Measurements from ENCODE around the gene NBPF11.
"Not testable (repeated sequence)": the region's sequence is repeated elsewhere in the genome, so short reads cannot be mapped to it uniquely, and the experiment has no call there.

The NBPF11 gene

DNA sequence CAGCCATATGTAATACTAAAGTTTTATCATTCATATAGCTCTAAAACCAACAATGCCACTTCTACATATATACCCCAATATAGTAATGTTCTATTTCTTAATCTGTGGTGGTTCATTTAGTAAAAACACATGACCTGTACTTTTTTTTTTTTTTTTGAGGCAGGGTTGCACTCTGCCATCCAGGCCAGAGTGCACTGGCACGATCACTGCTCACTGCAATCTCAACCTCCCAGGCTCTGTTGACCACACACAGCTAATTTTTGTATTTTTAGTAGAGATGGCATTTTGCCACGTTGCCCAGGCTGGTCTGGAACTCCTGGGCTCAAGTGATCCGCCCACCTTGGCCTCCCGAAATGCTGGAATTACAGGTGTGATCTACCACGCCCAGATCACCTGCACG is 2.1 kb downstream of the NBPF11 start:
- DNase-seq, result not testable (repeated sequence)

DNA sequence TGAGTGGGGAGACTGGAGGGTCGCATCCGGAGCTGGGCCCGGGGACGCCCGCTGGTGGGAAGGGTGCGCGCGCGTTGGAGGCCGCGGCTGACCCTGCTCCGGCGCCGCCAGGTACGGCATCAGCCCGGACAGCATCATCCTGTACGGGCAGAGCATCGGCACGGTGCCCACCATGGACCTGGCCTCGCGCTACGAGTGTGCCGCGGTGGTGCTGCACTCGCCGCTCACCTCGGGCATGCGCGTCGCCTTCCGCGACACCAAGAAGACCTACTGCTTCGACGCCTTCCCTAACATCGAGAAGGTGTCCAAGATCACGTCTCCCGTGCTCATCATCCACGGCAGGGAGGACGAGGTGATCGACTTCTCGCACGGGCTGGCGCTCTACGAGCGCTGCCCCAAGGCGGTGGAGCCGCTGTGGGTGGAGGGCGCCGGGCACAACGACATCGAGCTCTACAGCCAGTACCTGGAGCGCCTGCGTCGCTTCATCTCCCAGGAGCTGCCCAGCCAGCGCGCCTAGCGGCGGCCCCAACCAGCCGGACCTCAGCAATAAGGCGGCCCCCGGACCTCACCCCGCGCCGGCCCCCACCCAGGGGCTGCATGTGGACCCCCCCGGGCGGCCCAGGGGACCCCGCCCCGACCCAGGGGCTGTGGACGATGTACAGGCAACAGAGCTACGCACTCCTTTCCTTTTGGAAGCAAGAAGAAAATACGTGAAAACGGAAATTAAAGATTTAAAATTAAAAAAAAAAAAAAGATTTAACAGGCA is 2.8 kb downstream of the NBPF11 start:
- DNase-seq, result not testable (repeated sequence)

DNA sequence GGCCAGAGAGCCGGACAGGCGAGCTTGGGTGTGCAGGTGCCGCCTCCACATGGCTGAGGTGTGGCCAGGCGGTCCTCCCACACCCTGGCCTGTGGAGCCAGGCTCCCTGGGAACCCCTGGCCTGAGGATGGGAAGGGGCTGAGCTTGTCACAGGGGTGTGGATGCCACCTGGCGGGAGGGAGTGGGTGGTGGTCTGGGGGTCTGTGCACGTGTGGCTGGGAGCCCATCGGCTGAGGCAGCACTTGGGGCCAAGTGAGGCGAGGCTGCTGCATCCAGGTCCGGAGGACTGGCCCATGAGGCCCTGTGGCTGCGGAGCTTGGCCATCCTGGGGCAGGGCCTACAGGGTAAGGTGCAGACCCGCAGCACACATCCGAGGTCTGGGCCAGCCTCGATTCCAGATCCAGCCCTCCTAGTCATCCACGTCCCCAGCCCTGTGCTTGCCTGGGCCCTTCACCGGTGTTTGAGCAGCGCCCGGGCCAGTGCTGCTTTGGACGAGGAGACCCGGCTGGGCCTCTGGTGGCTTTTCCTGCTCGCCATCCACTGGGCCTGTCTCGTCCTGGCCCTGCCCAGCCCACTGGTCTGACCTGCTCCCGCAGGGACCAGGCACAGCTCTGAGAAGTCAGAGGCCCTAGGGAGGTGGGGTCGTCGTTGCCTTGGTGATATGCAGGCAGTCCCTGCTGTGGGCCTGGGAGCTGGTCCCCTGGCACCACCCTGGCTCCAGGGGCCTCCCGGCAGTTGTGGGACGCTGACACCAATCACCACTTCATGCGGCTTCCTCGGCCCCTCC is 4.8 kb downstream of the NBPF11 start:
- not testable (repeated sequence) for DNase-seq

DNA sequence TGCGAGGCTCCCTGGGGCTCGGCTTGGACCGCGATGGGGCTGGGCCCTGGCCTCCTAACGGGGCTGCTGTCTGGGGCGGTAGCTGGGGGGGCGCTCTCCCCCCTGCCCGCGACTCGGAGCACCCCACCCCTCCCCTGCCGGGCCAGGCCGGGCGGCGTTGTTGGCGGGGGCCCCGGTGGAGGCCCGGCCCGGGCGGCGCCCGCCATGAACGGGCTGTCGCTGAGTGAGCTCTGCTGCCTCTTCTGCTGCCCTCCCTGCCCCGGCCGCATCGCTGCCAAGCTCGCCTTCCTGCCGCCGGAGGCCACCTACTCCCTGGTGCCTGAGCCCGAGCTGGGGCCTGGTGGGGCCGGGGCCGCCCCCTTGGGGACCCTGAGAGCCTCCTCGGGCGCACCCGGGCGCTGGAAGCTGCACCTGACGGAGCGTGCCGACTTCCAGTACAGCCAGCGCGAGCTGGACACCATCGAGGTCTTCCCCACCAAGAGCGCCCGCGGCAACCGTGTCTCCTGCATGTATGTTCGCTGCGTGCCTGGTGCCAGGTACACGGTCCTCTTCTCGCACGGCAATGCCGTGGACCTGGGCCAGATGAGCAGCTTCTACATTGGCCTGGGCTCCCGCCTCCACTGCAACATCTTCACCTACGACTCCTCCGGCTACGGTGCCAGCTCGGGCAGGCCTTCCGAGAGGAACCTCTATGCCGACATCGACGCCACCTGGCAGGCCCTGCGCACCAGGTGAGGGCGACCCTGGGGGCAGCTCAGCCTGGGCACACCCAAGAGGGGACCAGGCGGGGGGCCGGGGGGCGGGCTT is 5.7 kb downstream of the NBPF11 start:
- not testable (repeated sequence) for DNase-seq

DNA sequence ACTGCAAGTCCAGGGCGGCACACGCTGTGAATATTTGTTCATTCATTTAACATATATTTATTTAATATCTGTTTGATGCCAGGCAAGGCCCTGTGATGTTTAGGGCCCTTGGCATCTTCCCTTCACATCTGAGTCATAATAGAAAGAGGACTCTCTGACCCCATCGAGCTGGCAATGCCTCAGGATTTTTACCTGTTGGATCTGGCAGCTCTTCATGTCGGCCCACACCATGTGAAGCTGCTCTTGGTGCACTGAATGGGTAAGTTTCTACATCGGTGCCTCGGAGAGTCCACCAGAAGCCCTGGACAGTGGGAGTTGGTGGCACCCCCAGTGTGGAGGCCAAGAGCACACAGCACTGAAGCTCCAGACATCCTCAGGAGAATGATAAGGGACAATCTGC is 8.9 kb downstream of the NBPF11 start:
- not testable (repeated sequence) for DNase-seq

DNA sequence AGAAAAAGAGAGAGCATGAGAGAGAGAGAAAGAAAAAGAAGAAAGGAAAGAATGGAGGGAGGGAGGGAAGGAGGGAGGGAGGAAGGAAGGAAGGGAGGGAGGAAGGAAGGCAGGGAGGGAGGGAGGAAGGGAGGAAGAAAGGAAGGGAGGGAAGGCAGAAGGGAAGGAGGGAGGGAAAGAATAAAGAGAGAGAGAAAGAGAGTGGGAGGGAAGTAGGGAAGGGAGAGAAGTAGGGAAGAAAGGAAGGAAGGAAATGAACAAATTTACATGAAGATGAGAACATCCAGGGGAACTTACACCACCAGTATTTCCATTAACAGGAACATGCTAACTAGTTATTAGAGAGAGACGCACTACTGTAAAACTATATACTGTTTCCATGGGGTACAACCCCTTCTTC is 10.1 kb downstream of the NBPF11 start:
- not testable (repeated sequence) for DNase-seq

DNA sequence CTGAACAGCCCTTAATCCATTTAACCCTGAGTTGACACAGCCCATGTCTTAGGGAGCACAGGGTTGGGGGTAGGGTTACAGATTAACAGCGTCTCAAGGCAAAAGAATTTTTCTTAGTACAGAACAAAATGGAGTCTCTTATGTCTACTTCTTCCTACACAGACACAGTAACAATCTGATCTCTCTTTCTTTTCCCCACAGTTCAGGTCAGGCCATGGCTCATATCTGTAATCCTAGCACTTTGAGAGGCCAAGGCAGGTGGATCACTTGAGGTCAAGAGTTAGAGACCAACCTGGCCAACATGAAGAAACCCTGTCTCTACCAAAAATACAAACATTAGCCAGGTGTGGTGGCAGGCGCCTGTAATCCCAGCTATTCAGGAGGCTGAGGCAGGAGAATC is 13.5 kb downstream of the NBPF11 start:
- DNase-seq, result not testable (repeated sequence)

DNA sequence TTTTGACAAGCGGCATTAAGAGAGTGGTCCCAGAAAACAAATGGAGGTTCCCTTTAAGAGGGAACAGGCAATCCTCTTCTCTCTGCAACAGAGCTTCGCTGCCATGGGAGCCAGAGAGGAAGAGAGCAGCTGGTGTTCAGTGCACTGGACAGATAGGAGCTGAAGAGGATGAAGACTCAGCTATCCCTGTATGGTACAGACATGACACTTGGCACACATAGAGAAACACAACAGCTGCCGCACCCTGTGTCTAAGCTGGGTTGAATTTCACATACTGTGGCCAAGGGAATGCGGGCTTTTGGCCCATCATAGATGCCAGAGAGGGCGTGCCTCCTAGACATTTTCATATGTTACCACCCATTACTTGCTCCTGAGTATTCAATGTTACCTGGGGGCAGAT is 29.7 kb downstream of the NBPF11 start:
- not testable (repeated sequence) for DNase-seq

DNA sequence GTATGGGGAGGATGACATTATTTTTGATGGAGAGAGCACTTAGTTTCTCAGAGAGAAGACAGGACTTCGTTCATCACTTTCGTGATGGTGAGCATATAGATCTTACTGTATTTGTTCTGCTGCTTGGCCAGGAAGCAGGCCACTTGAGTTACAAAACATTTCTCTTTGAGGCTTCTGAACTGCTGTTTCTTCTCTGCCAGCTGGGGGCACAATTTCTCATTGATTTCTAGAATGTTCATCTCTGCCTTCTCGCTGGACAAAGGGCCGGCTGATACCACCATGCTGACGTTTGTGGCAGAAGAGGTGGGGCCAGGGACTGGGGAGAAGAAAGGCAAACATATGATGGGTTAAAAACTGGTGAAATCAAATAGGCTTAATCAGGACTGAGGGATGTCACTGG is 31.7 kb downstream of the NBPF11 start:
- not testable (repeated sequence) for DNase-seq

DNA sequence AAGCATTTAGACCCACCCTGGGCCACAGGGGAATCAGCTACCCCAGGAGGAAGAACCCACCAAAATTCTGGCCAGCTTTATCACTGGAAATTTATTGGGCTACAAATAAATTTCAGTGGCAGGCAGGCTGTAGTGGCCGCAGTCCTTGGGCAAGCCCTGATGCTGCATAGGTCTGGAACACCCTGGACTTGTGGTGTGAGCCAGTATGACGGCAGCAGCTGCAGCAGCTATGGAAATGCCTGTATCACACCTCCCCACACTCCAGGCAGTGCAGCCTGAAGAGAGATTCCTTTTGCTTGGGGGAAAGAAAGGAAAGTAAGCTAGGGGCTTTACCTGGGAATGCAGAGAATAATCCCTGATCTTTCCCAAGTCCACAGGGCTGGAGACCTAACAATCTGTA is 56.3 kb downstream of the NBPF11 start:
- DNase-seq, result not testable (repeated sequence)

DNA sequence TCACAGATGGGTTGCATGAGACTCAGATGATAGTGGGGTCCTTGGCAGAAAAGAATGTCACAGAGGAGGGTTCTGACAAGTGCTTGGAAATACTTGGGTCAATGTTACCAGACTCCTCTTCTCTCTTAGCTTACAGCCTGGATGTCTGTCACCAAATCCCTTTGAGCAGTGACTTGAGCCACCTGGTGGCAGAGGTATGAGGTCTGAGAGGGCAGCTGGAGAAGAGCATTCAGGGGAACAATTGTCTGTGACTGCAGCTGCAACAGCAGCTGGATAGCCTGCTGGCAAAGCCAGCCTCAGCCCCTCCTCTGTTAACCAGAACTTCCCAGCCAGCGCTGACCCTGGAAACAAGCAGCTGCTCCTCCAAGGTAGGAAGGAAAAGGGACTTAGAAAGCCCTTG is 65.9 kb downstream of the NBPF11 start:
- not testable (repeated sequence) for DNase-seq

DNA sequence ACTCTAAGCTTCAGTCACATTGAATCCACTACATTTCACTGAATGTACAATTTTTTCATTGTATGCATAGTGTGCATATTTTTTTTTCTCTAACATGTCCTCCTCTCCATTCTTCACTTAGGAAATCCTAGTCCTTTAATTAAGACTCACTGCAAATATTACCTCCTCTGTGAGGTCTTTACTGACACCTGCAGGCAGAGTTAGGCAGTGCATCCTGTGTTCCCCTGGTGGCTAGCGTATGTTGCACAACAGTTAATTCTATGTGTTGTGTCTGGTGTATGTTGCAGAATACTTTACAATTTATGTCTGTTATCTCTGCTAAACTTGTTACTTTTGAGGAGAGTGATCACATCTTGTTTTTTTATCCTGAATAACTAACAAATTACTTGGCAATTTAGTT is 70.9 kb downstream of the NBPF11 start:
- not testable (repeated sequence) for DNase-seq

DNA sequence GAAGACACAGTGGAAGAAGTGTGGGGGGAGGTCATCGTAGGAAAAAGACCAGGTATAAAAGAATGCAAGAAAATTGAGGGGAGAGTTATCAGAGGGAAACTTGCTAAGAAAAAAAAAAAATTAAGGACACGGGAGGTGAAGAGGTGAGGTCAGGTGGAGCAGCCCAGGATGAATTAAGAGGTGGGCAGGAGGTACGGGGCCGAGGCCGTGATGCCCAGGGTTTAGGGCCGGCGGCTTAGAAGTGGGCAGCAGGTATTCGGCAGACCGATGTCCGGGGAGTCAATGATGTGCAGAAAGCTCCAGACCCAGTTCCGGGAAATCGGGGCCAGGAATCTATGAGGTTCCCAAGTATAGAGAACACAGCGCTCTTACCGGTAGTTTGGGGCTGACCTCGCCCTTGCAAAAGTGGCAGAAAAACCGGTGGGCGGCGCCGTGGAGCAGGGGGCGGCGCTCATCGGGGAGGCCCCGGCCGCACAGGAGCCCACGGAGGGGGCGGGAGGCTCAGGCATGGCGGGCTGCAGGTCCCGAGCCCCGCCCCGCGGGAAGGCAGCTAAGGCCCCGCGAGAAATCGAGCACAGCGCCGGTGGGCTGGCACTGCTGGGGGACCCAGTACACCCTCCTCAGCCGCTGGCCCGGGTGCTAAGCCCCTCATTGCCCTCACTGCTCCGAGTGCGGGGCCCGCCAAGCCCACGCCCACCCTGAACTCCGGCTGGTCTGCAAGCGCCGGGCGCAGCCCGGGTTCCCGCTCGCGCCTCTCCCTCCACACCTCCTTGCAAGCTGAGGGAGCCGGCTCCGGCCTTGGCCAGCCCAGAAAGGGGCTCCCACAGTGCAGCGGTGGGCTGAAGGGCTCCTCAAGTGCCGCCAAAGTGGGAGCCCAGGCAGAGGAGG is 73.2 kb downstream of the NBPF11 start:
- not testable (repeated sequence) for DNase-seq

DNA sequence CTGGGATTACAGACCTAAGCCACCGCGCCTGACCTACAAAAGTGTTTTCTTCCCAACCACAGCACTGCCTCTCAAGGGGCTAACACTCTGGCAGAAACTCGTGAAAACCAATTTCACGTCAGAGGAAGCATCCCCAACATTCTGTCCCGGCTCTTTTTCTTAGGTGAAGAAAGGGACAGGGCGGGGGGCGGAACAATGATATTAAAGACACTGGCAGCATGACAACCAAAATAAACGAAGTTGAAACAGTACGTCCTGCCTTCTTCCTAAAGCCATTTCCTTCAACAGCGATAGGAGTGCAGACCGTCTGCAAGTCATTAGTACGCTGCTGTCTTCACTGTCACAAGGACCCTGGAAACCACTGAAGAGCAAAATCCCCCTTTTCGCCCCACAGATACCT is 74.0 kb downstream of the NBPF11 start:
- not testable (repeated sequence) for DNase-seq

DNA sequence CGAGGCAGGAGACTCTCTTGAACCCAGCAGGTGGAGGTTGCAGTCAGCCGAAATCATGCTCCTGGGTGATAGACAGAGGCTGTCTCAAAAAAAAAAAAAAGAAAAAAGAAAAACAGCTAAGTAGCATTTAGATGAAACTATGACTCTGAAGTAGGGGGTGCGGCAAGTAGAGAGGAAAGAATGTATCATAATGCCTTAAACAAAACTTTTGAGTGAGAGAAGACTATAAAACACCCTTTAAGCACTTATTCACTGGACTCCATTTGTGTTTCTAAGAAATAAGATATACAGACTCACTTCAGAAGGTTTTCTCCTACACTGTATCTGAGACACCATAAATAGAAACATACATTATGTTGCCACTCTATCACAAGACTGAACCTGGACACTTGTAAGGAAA is 74.6 kb downstream of the NBPF11 start:
- not testable (repeated sequence) for DNase-seq

DNA sequence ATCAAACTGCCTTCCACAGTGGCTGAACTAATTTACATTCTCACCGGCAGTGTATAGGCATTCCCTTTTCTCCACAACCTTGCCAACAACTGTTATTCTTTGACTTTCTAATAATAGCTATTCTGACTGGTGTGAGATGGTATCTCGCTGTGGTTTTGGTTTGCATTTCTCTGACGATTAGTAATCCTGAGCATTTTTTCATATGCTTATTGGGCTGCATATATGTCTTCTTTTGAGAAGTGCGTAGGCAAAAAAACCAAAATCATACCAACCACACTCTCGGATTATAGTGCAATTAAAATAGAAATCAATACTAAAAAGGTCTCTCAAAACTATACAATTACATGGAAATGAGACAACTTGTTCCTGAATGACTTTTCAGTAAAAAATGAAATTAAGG is 78.7 kb downstream of the NBPF11 start:
- DNase-seq, result not testable (repeated sequence)

DNA sequence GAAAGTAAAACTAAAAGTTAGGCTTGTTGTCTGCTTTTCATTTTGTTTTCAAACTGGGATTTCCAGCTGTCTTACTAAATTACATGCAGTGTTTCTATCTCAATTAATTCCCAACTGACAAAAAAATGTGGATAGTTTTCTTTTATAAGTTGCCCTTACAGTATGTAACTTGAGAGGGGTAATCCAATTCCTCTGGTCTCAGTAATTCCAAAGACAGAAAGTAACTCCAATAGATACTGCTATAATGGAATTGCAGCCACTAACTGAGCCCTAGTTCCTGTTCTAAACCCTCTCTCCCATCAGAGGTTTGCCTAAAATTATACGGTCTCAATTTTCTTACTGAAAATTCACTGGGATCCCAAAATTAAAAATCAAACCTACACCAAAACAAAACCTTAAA is 83.5 kb downstream of the NBPF11 start:
- not testable (repeated sequence) for DNase-seq

DNA sequence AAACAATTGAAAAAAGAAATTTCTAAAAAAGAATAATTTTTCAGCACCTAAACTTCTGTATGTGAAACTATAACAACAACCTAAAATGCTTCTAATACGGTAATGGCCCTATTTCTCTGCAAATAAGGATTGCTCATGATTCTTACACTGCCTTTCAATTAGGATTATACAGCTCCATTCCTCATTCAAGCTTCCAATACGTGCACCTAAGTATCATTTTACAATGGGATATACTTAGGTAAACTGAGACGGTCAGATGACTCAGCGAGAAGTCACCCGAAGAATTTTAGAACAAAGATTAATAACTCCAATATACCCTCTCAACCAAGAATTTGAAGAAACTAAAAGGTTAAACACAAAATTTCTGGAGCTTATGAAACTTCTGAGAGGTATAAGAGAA is 83.9 kb downstream of the NBPF11 start:
- not testable (repeated sequence) for DNase-seq

DNA sequence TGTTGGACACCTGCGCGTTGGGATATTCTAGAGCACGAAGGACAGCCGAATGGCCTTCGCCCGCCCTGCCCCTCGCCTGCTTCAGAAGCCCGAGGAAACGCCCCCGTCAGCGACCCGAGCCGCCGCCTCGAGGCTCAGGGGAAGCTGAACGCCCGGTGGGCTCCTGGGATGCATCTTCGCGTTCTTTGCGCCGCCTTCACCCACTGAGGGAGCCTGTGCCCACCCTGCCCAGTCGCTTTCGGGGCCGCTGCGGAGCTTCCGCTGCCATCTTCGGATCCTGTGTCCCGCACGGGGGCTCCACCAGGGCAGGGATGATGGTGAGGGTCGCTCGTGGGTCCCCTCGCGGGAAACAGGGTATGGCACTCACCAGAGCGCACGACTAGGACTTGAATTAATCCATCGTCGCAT is 91.8 kb downstream of the NBPF11 start:
- not testable (repeated sequence) for DNase-seq

DNA sequence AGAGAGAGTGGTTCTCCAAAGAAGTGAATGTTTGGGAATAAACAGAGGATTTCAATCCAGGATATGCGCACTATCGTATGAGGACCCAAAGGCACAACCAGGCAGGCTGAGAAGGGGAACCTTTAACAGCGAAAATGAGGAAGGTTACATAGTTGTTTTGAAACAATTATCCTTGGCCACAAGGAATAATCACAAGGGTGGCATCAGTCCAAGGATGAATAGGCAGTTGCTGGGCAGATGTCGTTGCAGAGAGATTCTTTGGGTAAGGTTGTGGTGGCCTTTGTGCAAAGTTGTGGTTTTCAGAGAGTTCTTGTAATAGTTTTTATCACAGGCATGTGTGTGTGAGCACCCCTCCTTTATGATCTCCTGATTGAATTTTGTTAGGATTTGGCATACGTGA is 94.7 kb downstream of the NBPF11 start:
- DNase-seq, result not testable (repeated sequence)
